HEK293 (cell line): Measurements from ENCODE around the gene RGS14.
"Not testable (repeated sequence)": the region's sequence is repeated elsewhere in the genome, so short reads cannot be mapped to it uniquely, and the experiment has no call there.

ENCODE experiments used
- CTCF ChIA-PET: fragments of 350-600 bp; formaldehyde crosslinking; extraction: SDS; loops from one replicate; lab custom pipeline; 2021; ENCODE audit warnings: antibody characterized with exemption; lab: Yijun Ruan, JAX
- POLR2A ChIA-PET: fragments of 300-600 bp; formaldehyde crosslinking; extraction: SDS; loops from one replicate; lab custom pipeline; 2020; ENCODE audit warnings: antibody characterized with exemption, inconsistent platforms; lab: Yijun Ruan, JAX
- H3K27ac ChIP-seq: fragments of 200-500 bp; sonication (Bioruptor generic); 2 replicates; pipeline ENCODE4 v1.5.1; 2014; ENCODE audit warnings: low read depth, low read length, control low read depth, inconsistent platforms; ENCODE audit errors: extremely low read depth
- H3K36me3 ChIP-seq, 2 experiments: fragments of 200-500 bp in 1 of 2; sonication (Bioruptor generic) in 1 of 2; 1 replicate in 1 of 2; 2 replicates in 1 of 2; pipeline ENCODE4 v1.5.1; 2014 to 2017; ENCODE audit warnings: inconsistent platforms in 2 of 2, low read length in 2 of 2; ENCODE audit not compliant: control insufficient read depth in 2 of 2, insufficient read depth in 1 of 2
- H3K4me1 ChIP-seq: fragments of 200-500 bp; sonication (Bioruptor generic); 2 replicates; pipeline ENCODE4 v1.5.1; 2014; ENCODE audit warnings: mild to moderate bottlenecking, low read length, inconsistent platforms; ENCODE audit not compliant: control insufficient read depth, insufficient read depth
- H3K4me3 ChIP-seq: 2 replicates; pipeline ENCODE4 v1.5.1; 2011; ENCODE audit warnings: low read depth, mild to moderate bottlenecking, control low read depth, low read length, moderate library complexity
- H3K9me3 ChIP-seq: fragments of 200-500 bp; sonication (Bioruptor generic); 2 replicates; pipeline ENCODE4 v1.5.1; 2014; ENCODE audit warnings: low read depth, low read length, inconsistent platforms; ENCODE audit not compliant: control insufficient read depth, insufficient read depth
- GLIS1 ChIP-seq: fragments of 450-650 bp; formaldehyde crosslinking; IDR thresholded peaks from 2 replicates; pipeline ENCODE4 v1.5.1; 2016; ENCODE audit warnings: missing biosample characterization, missing genetic modification characterization
- SP2 ChIP-seq: fragments of 450-650 bp; formaldehyde crosslinking; IDR thresholded peaks from 2 replicates; pipeline ENCODE4 v1.5.1; 2016; ENCODE audit warnings: missing biosample characterization, missing genetic modification characterization
- ZIC2 ChIP-seq: fragments of 450-650 bp; formaldehyde crosslinking; IDR thresholded peaks from 2 replicates; pipeline ENCODE4 v1.5.1; 2016; ENCODE audit warnings: missing biosample characterization, missing genetic modification characterization
- ZNF350 ChIP-seq: fragments of 450-650 bp; formaldehyde crosslinking; IDR thresholded peaks from 2 replicates; pipeline ENCODE4 v1.5.0; 2017; ENCODE audit warnings: missing biosample characterization, mild to moderate bottlenecking, missing genetic modification characterization
- ZNF423 ChIP-seq: fragments of 450-650 bp; formaldehyde crosslinking; IDR thresholded peaks from 2 replicates; pipeline ENCODE4 v1.5.1; 2016; ENCODE audit warnings: missing biosample characterization, missing genetic modification characterization
- ZNF549 ChIP-seq: fragments of 450-650 bp; IDR thresholded peaks from 2 replicates; pipeline ENCODE4 v1.5.1; 2018; ENCODE audit warnings: missing biosample characterization, missing genetic modification characterization, mild to moderate bottlenecking, inconsistent platforms, moderate library complexity
- ZNF555 ChIP-seq: fragments of 450-650 bp; formaldehyde crosslinking; conservative IDR thresholded peaks from 2 replicates; pipeline ENCODE4 v1.5.1; 2017; ENCODE audit warnings: missing biosample characterization, mild to moderate bottlenecking, missing genetic modification characterization, inconsistent platforms
- ZNF571 ChIP-seq: fragments of 450-650 bp; formaldehyde crosslinking; IDR thresholded peaks from 2 replicates; pipeline ENCODE4 v1.5.0; 2017; ENCODE audit warnings: missing biosample characterization, missing genetic modification characterization
- ZNF610 ChIP-seq: fragments of 450-650 bp; formaldehyde crosslinking; IDR thresholded peaks from 2 replicates; pipeline ENCODE4 v1.5.1; 2016; ENCODE audit warnings: missing biosample characterization, missing genetic modification characterization, borderline replicate concordance
- TF ChIP-seq, protein P1 (sequence below): fragments of 450-650 bp; formaldehyde crosslinking; IDR thresholded peaks from 2 replicates; pipeline ENCODE4 v1.5.1; 2016; ENCODE audit warnings: missing biosample characterization, missing genetic modification characterization
- TF ChIP-seq, protein P2 (sequence below): fragments of 450-650 bp; formaldehyde crosslinking; IDR thresholded peaks from 2 replicates; pipeline ENCODE4 v1.5.1; 2017; ENCODE audit warnings: missing biosample characterization, missing genetic modification characterization
- TF ChIP-seq, protein P3 (sequence below): fragments of 450-650 bp; formaldehyde crosslinking; IDR thresholded peaks from 2 replicates; pipeline ENCODE4 v1.5.1; 2016; ENCODE audit warnings: missing biosample characterization, missing genetic modification characterization

The RGS14 gene

DNA sequence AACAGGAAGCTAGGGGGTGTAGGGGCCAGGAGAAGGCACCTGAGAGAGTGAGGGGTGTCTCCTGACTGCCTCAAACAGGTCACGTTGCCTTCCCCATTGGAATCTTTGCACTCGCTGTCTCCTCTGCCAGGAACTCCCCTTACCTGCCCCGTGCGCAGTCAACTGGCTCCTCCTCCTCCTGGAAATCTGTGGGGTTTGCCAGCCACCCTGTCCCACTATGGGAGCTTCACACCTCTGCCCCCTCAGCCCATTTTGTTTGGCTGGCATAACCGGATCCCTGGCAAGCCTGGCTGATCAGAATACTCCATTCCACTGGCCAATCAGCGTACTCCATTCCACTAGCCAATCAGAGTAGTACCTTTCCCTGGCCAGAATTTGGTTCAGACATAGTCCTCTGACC is 16.1 kb downstream of the RGS14 start:
- no peak overlapping the region for H3K27ac ChIP-seq
- H3K36me3 ChIP-seq, result peaks cover 0 to 5% of the 10 kb centered on the region in 2 experiments; a peak in 1 of 3 replicates
- H3K9me3 ChIP-seq, result no peaks in the 10 kb centered on the region
- CTCF ChIA-PET, result interaction anchor here (1.3 to 6.1 kb wide), 3 partner anchors 10 to 29 kb away, joined by 4 to 65 read pairs (median 63); partner anchors contain the start of genes PFN3 and SLC34A1
- no peak overlapping the region for H3K4me3 ChIP-seq
- H3K4me1 ChIP-seq, result peaks cover 6% of the 10 kb centered on the region; the same call in 1 of the 2 replicates
- TF ChIP-seq ZNF350 (tag by site-specific recombination) (no peak), ZNF549 (tag by site-specific recombination) (no peak), ZNF571 (tag by site-specific recombination) (no peak), ZNF610 (no peak), ZNF555 (tag by site-specific recombination) (no peak), SP2 (tag by site-specific recombination) (peak; percentile 25), ZIC2 (no peak)
- TF ChIP-seq, protein P1, sequence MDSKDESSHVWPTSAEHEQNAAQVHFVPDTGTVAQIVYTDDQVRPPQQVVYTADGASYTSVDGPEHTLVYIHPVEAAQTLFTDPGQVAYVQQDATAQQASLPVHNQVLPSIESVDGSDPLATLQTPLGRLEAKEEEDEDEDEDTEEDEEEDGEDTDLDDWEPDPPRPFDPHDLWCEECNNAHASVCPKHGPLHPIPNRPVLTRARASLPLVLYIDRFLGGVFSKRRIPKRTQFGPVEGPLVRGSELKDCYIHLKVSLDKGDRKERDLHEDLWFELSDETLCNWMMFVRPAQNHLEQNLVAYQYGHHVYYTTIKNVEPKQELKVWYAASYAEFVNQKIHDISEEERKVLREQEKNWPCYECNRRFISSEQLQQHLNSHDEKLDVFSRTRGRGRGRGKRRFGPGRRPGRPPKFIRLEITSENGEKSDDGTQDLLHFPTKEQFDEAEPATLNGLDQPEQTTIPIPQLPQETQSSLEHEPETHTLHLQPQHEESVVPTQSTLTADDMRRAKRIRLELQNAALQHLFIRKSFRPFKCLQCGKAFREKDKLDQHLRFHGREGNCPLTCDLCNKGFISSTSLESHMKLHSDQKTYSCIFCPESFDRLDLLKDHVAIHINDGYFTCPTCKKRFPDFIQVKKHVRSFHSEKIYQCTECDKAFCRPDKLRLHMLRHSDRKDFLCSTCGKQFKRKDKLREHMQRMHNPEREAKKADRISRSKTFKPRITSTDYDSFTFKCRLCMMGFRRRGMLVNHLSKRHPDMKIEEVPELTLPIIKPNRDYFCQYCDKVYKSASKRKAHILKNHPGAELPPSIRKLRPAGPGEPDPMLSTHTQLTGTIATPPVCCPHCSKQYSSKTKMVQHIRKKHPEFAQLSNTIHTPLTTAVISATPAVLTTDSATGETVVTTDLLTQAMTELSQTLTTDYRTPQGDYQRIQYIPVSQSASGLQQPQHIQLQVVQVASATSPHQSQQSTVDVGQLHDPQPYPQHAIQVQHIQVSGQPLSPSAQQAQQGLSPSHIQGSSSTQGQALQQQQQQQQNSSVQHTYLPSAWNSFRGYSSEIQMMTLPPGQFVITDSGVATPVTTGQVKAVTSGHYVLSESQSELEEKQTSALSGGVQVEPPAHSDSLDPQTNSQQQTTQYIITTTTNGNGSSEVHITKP (tag by site-specific recombination), result peak; percentile 85
- TF ChIP-seq, protein P2, sequence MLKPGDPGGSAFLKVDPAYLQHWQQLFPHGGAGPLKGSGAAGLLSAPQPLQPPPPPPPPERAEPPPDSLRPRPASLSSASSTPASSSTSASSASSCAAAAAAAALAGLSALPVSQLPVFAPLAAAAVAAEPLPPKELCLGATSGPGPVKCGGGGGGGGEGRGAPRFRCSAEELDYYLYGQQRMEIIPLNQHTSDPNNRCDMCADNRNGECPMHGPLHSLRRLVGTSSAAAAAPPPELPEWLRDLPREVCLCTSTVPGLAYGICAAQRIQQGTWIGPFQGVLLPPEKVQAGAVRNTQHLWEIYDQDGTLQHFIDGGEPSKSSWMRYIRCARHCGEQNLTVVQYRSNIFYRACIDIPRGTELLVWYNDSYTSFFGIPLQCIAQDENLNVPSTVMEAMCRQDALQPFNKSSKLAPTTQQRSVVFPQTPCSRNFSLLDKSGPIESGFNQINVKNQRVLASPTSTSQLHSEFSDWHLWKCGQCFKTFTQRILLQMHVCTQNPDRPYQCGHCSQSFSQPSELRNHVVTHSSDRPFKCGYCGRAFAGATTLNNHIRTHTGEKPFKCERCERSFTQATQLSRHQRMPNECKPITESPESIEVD (tag by site-specific recombination), result no peak
- POLR2A ChIA-PET, result no interaction called here

DNA sequence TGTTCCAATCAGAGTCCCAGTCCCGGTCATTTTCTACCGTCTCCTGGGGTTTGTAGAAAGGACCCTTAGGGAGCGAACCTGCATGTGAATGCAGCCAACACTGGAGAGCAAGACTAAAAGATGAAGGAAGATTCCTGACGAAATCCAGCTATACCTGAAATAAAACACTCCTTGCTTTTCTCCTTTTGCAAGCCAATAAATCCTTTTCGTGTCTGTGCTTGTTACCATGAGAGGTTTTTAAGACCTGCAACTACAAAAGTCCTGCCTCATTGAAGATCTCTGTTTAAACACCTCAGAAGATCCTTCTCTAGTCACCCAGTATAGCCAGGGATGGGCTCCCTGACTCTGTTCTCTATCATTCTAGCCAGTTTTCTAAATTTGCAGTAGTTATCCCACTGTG is 16.5 kb downstream of the RGS14 start:
- no peak overlapping the region for H3K27ac ChIP-seq
- TF ChIP-seq, protein P3, sequence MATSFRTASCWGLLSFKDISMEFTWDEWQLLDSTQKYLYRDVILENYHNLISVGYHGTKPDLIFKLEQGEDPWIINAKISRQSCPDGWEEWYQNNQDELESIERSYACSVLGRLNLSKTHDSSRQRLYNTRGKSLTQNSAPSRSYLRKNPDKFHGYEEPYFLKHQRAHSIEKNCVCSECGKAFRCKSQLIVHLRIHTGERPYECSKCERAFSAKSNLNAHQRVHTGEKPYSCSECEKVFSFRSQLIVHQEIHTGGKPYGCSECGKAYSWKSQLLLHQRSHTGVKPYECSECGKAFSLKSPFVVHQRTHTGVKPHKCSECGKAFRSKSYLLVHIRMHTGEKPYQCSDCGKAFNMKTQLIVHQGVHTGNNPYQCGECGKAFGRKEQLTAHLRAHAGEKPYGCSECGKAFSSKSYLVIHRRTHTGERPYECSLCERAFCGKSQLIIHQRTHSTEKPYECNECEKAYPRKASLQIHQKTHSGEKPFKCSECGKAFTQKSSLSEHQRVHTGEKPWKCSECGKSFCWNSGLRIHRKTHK (tag by site-specific recombination), result no peak
- peaks cover 6% of the 10 kb centered on the region; the same call in 1 of the 2 replicates for H3K4me1 ChIP-seq
- H3K9me3 ChIP-seq, result no peaks in the 10 kb centered on the region
- H3K4me3 ChIP-seq, result no peak overlapping the region
- CTCF ChIA-PET, result interaction anchor here (1.3 to 6.1 kb wide), 3 partner anchors 9 to 29 kb away, joined by 4 to 65 read pairs (median 63); partner anchors contain the start of genes PFN3 and SLC34A1
- POLR2A ChIA-PET, result no interaction called here
- H3K36me3 ChIP-seq, result peaks cover 0 to 5% of the 10 kb centered on the region in 2 experiments; a peak in 1 of 3 replicates

DNA sequence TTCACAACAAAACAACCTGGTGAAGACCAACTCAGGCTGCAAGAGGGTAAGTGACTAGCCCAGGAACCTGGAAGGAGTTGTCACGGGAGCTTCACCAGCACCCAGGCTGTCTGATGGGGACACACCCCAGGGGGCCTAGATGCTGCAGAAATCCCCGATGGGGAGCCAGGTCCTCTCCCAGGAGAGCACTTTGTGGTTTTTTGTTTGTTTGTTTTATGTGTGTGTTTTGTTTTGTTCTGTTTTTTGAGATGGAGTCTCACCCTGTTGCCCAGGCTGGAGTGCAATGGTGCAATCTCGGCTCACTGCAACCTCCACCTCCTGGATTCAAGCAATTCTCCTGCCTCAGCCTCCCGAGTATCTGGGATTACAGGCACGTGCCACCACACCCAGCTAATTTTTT is 17.8 kb downstream of the RGS14 start:
- H3K36me3 ChIP-seq, H3K4me1 ChIP-seq, H3K9me3 ChIP-seq, H3K27ac ChIP-seq, H3K4me3 ChIP-seq, POLR2A ChIA-PET: not testable (repeated sequence)
- CTCF ChIA-PET, result interaction anchor here (1.3 kb wide), 1 partner anchor 126 kb away, joined by 3 read pairs; no protein-coding TSS in a partner anchor
- TF ChIP-seq ZIC2 (peak; percentile 71), ZNF423 (tag by site-specific recombination) (0 out of 2 replicates have a peak, but pooled peaks have one; percentile 33), GLIS1 (tag by site-specific recombination) (peak; percentile 97)
- TF ChIP-seq, protein P1 (tag by site-specific recombination), result peak; percentile 59
